WI38 (cell line): ENCODE measurements around the gene SEMA7A.
"Not testable (repeated sequence)": the region's sequence is repeated elsewhere in the genome, so short reads cannot be mapped to it uniquely, and the experiment has no call there.

ENCODE experiments used
- H3K4me3 ChIP-seq: 2 replicates; pipeline ENCODE4 v1.5.1; 2011; ENCODE audit warnings: low read depth, mild to moderate bottlenecking, control low read depth, low read length
- TF ChIP-seq, protein P1 (sequence below): IDR thresholded peaks from 2 replicates; pipeline ENCODE4 v1.5.1; 2012; ENCODE audit warnings: low read depth, mild to moderate bottlenecking, control low read depth, low read length

The SEMA7A gene

DNA sequence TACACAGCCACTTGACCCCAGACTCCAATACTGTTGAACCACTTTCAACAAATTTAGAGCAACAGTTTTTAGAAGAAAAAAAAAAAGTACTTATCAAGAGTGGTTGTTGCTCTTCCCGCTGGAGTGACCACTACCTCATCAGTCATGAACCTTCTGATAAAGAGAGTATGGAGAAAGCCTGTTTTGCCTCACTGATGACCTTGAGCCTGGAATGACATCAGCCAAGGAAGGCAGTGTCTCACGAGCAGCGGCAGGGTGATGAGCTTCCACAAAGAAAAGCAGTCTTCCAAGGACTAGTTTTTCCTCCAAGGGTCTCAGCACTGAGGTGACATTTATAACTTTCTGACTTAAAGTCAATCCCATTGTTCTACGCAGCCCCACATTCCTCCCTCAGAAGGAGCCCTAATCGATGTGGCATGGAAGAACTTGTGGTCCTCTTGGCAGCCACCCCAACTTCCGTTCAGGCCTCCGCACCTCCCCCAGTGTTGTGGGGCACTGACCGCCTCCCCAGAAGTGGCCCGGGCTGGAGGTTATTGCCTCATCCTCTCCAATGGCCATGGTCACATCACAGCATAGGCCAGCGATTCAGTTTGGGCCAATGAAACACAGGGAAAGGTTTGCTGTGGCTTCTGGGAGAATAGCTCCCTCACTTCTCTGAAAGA, 64.5 kb downstream of the SEMA7A start:
- H3K4me3 ChIP-seq: no peak overlapping the region
- TF ChIP-seq, protein P1, sequence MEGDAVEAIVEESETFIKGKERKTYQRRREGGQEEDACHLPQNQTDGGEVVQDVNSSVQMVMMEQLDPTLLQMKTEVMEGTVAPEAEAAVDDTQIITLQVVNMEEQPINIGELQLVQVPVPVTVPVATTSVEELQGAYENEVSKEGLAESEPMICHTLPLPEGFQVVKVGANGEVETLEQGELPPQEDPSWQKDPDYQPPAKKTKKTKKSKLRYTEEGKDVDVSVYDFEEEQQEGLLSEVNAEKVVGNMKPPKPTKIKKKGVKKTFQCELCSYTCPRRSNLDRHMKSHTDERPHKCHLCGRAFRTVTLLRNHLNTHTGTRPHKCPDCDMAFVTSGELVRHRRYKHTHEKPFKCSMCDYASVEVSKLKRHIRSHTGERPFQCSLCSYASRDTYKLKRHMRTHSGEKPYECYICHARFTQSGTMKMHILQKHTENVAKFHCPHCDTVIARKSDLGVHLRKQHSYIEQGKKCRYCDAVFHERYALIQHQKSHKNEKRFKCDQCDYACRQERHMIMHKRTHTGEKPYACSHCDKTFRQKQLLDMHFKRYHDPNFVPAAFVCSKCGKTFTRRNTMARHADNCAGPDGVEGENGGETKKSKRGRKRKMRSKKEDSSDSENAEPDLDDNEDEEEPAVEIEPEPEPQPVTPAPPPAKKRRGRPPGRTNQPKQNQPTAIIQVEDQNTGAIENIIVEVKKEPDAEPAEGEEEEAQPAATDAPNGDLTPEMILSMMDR: no peak

DNA sequence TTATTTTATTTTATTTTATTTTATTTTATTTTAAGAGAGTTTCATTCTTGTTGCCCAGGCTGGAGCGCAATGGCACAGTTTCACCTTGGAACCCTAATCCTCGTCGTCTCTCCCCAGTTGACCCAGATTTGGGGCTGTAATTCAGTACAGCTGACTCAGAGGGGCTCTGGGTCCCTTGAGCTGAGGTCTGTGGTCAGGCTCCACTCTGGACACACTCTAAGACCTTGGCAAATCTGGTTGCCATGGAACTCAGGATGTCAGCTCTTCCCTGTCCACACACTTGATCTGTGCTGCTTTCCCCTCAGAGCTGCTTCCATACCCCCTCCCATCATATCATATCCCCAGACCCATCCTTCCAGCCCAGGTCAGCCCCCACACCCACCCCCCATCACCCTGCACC, 65.6 kb downstream of the SEMA7A start:
- TF ChIP-seq, protein P1: no peak
- H3K4me3 ChIP-seq: no peak overlapping the region

DNA sequence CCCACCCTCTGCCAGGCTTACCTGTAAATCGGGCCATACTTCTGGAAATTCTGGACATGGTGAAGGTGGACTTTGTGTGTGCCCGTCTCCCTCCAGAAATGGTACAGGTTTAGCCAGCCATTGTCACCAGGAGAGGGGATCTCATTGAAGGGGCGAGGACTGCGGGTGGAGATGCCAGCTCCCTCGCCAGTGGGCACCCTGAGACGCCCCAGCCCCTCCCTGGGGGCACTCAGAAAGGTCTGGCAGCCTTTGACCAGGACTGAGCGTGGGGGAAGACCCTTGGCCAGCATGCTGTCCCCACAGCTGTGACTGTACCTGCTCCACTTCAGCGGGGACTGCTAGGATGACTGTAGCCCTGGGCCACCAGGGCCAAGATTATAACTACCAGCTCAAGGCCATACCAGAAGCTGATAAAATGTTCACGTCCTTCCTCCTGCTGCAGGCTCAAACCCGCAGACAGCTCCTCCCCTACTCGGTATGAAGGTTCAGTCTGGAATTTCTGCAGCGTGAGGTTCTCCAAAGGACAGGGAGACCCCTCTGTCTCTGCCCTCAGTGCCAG, 66.4 kb downstream of the SEMA7A start, which contains the start of gene CYP11A1:
Gene CYP11A1 (minus strand): TSS at position 351 of the 559 bp plus-strand sequence. CDS start 61 bp downstream, at position 290.
- TF ChIP-seq, protein P1: no peak
- H3K4me3 ChIP-seq: no peak within 1 kb of the TSS

GRCh38 chr15:74365598-74366445, 67.9 kb downstream of the SEMA7A start:
- peak overlapping the region; percentile 38 for H3K4me3 ChIP-seq
- TF ChIP-seq, protein P1: no peak

DNA sequence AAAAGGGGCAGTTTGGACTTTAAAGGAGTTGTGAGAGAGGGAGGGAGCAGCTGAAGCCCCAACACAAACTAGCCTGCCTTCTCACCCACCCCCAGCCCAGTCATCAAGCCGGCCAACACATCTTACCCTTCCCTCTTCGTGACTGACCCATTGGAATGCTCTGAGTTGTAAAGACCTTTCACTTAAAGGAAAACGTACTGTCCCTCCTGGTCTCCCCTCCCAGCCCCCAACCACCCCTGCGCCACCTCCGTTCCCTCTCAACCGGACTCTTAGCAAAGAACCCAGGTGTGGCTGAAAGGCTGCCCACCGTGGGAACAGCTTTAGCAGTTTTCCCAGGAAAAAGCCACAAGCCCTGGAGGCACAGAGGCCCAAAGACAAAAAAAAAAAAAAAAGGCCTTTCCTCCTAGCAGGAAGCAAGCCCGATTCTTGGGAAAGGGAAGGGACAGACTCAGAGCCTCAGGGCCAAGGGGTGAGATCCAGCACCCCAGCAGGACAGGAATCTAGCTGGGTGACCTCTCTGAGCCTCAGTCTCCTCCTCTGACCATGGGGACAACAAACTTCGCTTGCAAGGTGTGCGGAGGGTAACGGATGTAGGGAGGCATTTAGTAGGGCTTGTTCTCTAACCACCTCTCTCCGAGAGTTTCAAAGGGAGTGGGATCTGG, 68.7 kb downstream of the SEMA7A start:
- TF ChIP-seq, protein P1: no peak
- no peak overlapping the region for H3K4me3 ChIP-seq

- H3K4me3 ChIP-seq: no peak overlapping the region
- TF ChIP-seq, protein P1: no peak
Observed at GRCh38 chr15:74362482-74362881, 71.3 kb downstream of the SEMA7A start.

- not testable (repeated sequence) for H3K4me3 ChIP-seq
Observed at GRCh38 chr15:74360855-74361254, 72.9 kb downstream of the SEMA7A start.

DNA sequence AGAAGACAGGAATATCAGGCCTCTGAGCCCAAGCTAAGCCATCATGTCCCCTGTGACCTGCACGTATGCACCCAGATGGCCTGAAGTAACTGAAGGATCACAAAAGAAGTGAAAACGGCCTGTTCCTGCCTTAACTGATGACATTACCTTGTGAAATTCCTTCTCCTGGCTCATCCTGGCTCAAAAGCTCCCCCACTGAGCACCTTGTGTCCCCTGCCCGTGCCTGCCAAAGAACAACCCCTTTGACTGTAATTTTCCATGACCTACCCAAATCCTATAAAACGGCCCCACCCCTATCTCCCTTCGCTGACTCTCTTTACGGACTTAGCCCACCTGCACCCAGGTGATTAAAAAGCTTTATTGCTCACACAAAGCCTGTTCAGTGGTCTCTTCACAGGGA, 74.4 kb downstream of the SEMA7A start:
- H3K4me3 ChIP-seq: not testable (repeated sequence)
